ENCODE data around the gene ZNF576. TPM values are rescaled to one million over a fixed set of nuclear protein-coding genes. Genes with fewer than 3 reads are reported as not detected.

The ZNF576 gene
- total and polyA plus RNA-seq, 2 donors (not counting 1 experiment from before 2014, with no cell fraction given): 7.9 to 17.3 TPM

GRCh38 chr19:43610493-43610892, 14.1 kb downstream of the ZNF576 start:
- no peak overlapping the region for H3K4me3 Mint-ChIP-seq
- TF ChIP-seq EZH2 (IDR thresholded peaks at IDR 0.05; ENCODE audit: borderline replicate concordance, insufficient read depth, low read depth, low read length, poor library complexity, severe bottlenecking) (no peak), CTCF (IDR thresholded peaks at IDR 0.05) (no peak)
- CTCF ChIA-PET: no interaction called here
- ATAC-seq (ENCODE audit: low read depth) (no peak), DNase-seq (no peak)
- H3K27ac Mint-ChIP-seq: no peak overlapping the region
- H3K4me3 ChIP-seq (ENCODE audit: control extremely low read depth in 1 of 5, extremely low read depth in 1 of 5, insufficient read depth in 1 of 5, low read depth in 2 of 5, low read length in 4 of 5): no peak overlapping the region
- peaks cover 6% of the 10 kb centered on the region for H4K20me1 ChIP-seq (ENCODE audit: control insufficient read depth, insufficient read depth, low read length, poor library complexity, severe bottlenecking)
- H3K4me1 Mint-ChIP-seq: peaks cover 4% of the 10 kb centered on the region
- no peaks in the 10 kb centered on the region for H3K9me3 Mint-ChIP-seq (ENCODE audit: insufficient read depth)
- no peak overlapping the region for H2AFZ ChIP-seq (ENCODE audit: insufficient read depth, low read depth, low read length, poor library complexity, severe bottlenecking)
- peaks cover 32% of the 10 kb centered on the region for H3K79me2 ChIP-seq (ENCODE audit: control insufficient read depth, insufficient read depth, low read length)
- H3K9me3 ChIP-seq (ENCODE audit: control extremely low read depth in 1 of 3, control insufficient read depth in 2 of 3, insufficient read depth in 1 of 3, low read length in 2 of 3): no peaks in the 10 kb centered on the region
- H3K27me3 Mint-ChIP-seq: no peaks in the 10 kb centered on the region
- H3K9ac ChIP-seq (ENCODE audit: low read length): no peak overlapping the region
- H3K4me2 ChIP-seq (replicated peaks; ENCODE audit: low read depth, low read length, poor library complexity, severe bottlenecking): no peak overlapping the region
- no peaks in the 10 kb centered on the region for H3K27me3 ChIP-seq (replicated peaks in 1 of 4; ENCODE audit: control extremely low read depth in 1 of 4, control insufficient read depth in 3 of 4, insufficient read depth in 4 of 4, low read length in 3 of 4)
- POLR2A ChIA-PET: interaction anchor here (0.6 kb wide), 1 partner anchor 132 kb away, joined by 3 read pairs; no protein-coding TSS in a partner anchor
- peaks cover 3 to 8% of the 10 kb centered on the region in 2 donors for H3K4me1 ChIP-seq (ENCODE audit: control insufficient read depth in 2 of 2, insufficient read depth in 2 of 2, low read length in 2 of 2)
- 100% methylated on average over 2 of the region's 3 CpGs for WGBS (ENCODE audit: insufficient coverage)
- H3K27ac ChIP-seq (ENCODE audit: low read length in 2 of 2): no peak overlapping the region
- intact Hi-C loops (cut with micrococcal nuclease): no loop called here
- peaks cover 0 to 26% of the 10 kb centered on the region in 2 experiments for H3K36me3 ChIP-seq (replicated peaks in 1 of 2; ENCODE audit: control extremely low read depth in 1 of 2, control insufficient read depth in 1 of 2, extremely low read depth in 1 of 2, insufficient read depth in 2 of 2, low read length in 1 of 2)

GRCh38 chr19:43611788-43612187, 15.4 kb downstream of the ZNF576 start, which contains the start of gene SRRM5:
Gene SRRM5 (plus strand): TSS chr19:43612088. CDS start chr19:43612122, 34 bp downstream.
- intact Hi-C loops (cut with micrococcal nuclease): no loop called here
- Histone ChIP-seq H3K4me2 (replicated peaks; ENCODE audit: low read depth, low read length, poor library complexity, severe bottlenecking) (no peak within 1 kb of the TSS), H4K20me1 (ENCODE audit: control insufficient read depth, insufficient read depth, low read length, poor library complexity, severe bottlenecking) (peaks cover 6% of the 10 kb centered on the region), H3K4me3 (ENCODE audit: control extremely low read depth in 1 of 5, extremely low read depth in 1 of 5, insufficient read depth in 1 of 5, low read depth in 2 of 5, low read length in 4 of 5) (no peak within 1 kb of the TSS), H2AFZ (ENCODE audit: insufficient read depth, low read depth, low read length, poor library complexity, severe bottlenecking) (no peak within 1 kb of the TSS), H3K4me1 (ENCODE audit: control insufficient read depth in 2 of 2, insufficient read depth in 2 of 2, low read length in 2 of 2) (peaks cover 3 to 8% of the 10 kb centered on the region in 2 donors), H3K9ac (ENCODE audit: low read length) (no peak within 1 kb of the TSS), H3K36me3 (replicated peaks in 1 of 2; ENCODE audit: control extremely low read depth in 1 of 2, control insufficient read depth in 1 of 2, extremely low read depth in 1 of 2, insufficient read depth in 2 of 2, low read length in 1 of 2) (peaks cover 0 to 26% of the 10 kb centered on the region in 2 experiments), H3K79me2 (ENCODE audit: control insufficient read depth, insufficient read depth, low read length) (peaks cover 36% of the 10 kb centered on the region), H3K27me3 (replicated peaks in 1 of 4; ENCODE audit: control extremely low read depth in 1 of 4, control insufficient read depth in 3 of 4, insufficient read depth in 4 of 4, low read length in 3 of 4) (no peaks in the 10 kb centered on the region), H3K27ac (ENCODE audit: low read length in 2 of 2) (no peak within 1 kb of the TSS), H3K9me3 (ENCODE audit: control extremely low read depth in 1 of 3, control insufficient read depth in 2 of 3, insufficient read depth in 1 of 3, low read length in 2 of 3) (no peaks in the 10 kb centered on the region)
- CTCF ChIA-PET: no interaction called here
- TF ChIP-seq CTCF (IDR thresholded peaks at IDR 0.05) (no peak), EZH2 (IDR thresholded peaks at IDR 0.05; ENCODE audit: borderline replicate concordance, insufficient read depth, low read depth, low read length, poor library complexity, severe bottlenecking) (no peak)
- Mint-ChIP-seq H3K27ac (no peak within 1 kb of the TSS), H3K4me3 (no peak within 1 kb of the TSS), H3K27me3 (no peaks in the 10 kb centered on the region), H3K9me3 (ENCODE audit: insufficient read depth) (no peaks in the 10 kb centered on the region), H3K4me1 (peaks cover 6% of the 10 kb centered on the region)
- 98% methylated on average over 3 of the region's 3 CpGs for WGBS (ENCODE audit: insufficient coverage)
- POLR2A ChIA-PET: no interaction called here
- no peak for DNase-seq
- no peak for ATAC-seq (ENCODE audit: low read depth)
